B cell (primary cell): ENCODE results near the gene DIPK1A. TPM values are rescaled to one million over a fixed set of nuclear protein-coding genes. Genes with fewer than 3 reads are reported as not detected.

Experiments
- ATAC-seq: fragments of 200-7000 bp; cut with Tn5 transposase; one replicate; pipeline ENCODE4 v1.10.0; 2021; ENCODE audit warnings: low read depth, mild to moderate bottlenecking, moderate number of reproducible peaks, moderate library complexity
- CTCF ChIA-PET: fragments of 350-600 bp; sonication (Branson Sonifier 250); formaldehyde crosslinking; loops from one replicate; lab custom pipeline; 2021; ENCODE audit warnings: antibody characterized with exemption, inconsistent platforms; lab: Charles Lee
- POLR2A ChIA-PET: fragments of 350-600 bp; sonication (Branson Sonifier 250); formaldehyde crosslinking; loops from one replicate; lab custom pipeline; 2021; ENCODE audit warnings: antibody characterized with exemption; lab: Charles Lee
- DNase-seq: peaks from one replicate; pipeline ENCODE4 v3.0.0; 2013
- H2AFZ ChIP-seq: 2 replicates; pipeline ENCODE4 v1.6.1; 2012; ENCODE audit warnings: mild to moderate bottlenecking, low read depth, low read length; ENCODE audit not compliant: insufficient read depth, poor library complexity, severe bottlenecking
- H3K27ac ChIP-seq, 2 donors: 1 replicate in 1 of 2; 2 replicates in 1 of 2; pipeline ENCODE4 v1.5.1; 2012 to 2013; ENCODE audit warnings: low read length in 2 of 2, mild to moderate bottlenecking in 2 of 2, moderate library complexity in 1 of 2
- H3K27me3 ChIP-seq, 4 experiments: fragments of 200-600 bp in 1 of 4; sonication (generic) in 1 of 4; replicated peaks in 1 of 4; 1 replicate in 2 of 4; 2 replicates in 2 of 4; pipeline versions ENCODE4 v1.6.1 to v1.7.0; 2013 to 2016; ENCODE audit warnings: low read length in 3 of 4, mild to moderate bottlenecking in 2 of 4, mixed read lengths in 1 of 4, moderate library complexity in 1 of 4; ENCODE audit not compliant: insufficient read depth in 4 of 4, control insufficient read depth in 3 of 4; ENCODE audit errors: control extremely low read depth in 1 of 4
- H3K36me3 ChIP-seq, 2 experiments: replicated peaks in 1 of 2; 1 replicate in 1 of 2; 2 replicates in 1 of 2; pipeline versions ENCODE4 v1.6.1 to v1.7.1; 2013; ENCODE audit warnings: low read length in 1 of 2; ENCODE audit not compliant: insufficient read depth in 2 of 2, control insufficient read depth in 1 of 2; ENCODE audit errors: control extremely low read depth in 1 of 2, extremely low read depth in 1 of 2
- H3K4me1 ChIP-seq, 2 donors: fragments of 200-600 bp in 1 of 2; sonication (generic) in 1 of 2; 1 replicate in 1 of 2; 2 replicates in 1 of 2; pipeline versions ENCODE4 v1.5.1 to v1.6.1; 2013 to 2017; ENCODE audit warnings: low read length in 2 of 2; ENCODE audit not compliant: control insufficient read depth in 2 of 2, insufficient read depth in 2 of 2
- H3K4me2 ChIP-seq: replicated peaks from 2 replicates; pipeline ENCODE3; 2012; ENCODE audit warnings: mild to moderate bottlenecking, low read depth, low read length; ENCODE audit not compliant: poor library complexity, severe bottlenecking
- H3K4me3 ChIP-seq, 5 experiments: fragments of 200-600 bp in 1 of 5; sonication (generic) in 1 of 5; 1 replicate in 3 of 5; 2 replicates in 2 of 5; pipeline versions ENCODE4 v1.5.1 to v1.7.0; 2011 to 2016; ENCODE audit warnings: low read length in 4 of 5, mild to moderate bottlenecking in 4 of 5, low read depth in 2 of 5, control low read depth in 1 of 5, moderate library complexity in 1 of 5; ENCODE audit not compliant: insufficient read depth in 1 of 5; ENCODE audit errors: control extremely low read depth in 1 of 5, extremely low read depth in 1 of 5
- H3K79me2 ChIP-seq: fragments of 200-600 bp; sonication (generic); one replicate; pipeline ENCODE4 v1.6.0; 2016; ENCODE audit warnings: low read length; ENCODE audit not compliant: control insufficient read depth, insufficient read depth
- H3K9ac ChIP-seq: fragments of 200-600 bp; sonication (generic); 2 replicates; pipeline ENCODE4 v1.6.1; 2017; ENCODE audit warnings: mild to moderate bottlenecking, low read length, moderate library complexity
- H3K9me3 ChIP-seq, 3 donors: one replicate each; pipeline versions ENCODE4 v1.6.1 to v1.7.1; 2013; ENCODE audit warnings: low read length in 2 of 3; ENCODE audit not compliant: control insufficient read depth in 2 of 3, insufficient read depth in 1 of 3; ENCODE audit errors: control extremely low read depth in 1 of 3
- H4K20me1 ChIP-seq: 2 replicates; pipeline ENCODE4 v1.6.0; 2012; ENCODE audit warnings: mild to moderate bottlenecking, low read length; ENCODE audit not compliant: insufficient read depth, control insufficient read depth, poor library complexity, severe bottlenecking
- H3K27ac Mint-ChIP-seq: one replicate; pipeline ENCODE4 v1.8.0; 2021; ENCODE audit warnings: mixed read lengths
- H3K27me3 Mint-ChIP-seq: one replicate; pipeline ENCODE4 v1.8.0; 2021; ENCODE audit warnings: mixed read lengths
- H3K4me1 Mint-ChIP-seq: one replicate; pipeline ENCODE4 v1.8.0; 2021; ENCODE audit warnings: mixed read lengths
- H3K4me3 Mint-ChIP-seq: one replicate; pipeline ENCODE4 v1.8.0; 2021; ENCODE audit warnings: mixed read lengths
- H3K9me3 Mint-ChIP-seq: one replicate; pipeline ENCODE4 v1.8.0; 2022; ENCODE audit warnings: mixed read lengths; ENCODE audit not compliant: insufficient read depth
- EZH2 ChIP-seq: IDR thresholded peaks from 2 replicates; pipeline ENCODE4 v1.6.1; 2012; ENCODE audit warnings: borderline replicate concordance, low read depth, mild to moderate bottlenecking, moderate library complexity, low read length; ENCODE audit not compliant: insufficient read depth, poor library complexity, severe bottlenecking
- WGBS: methylation state at CpG from one replicate; pipeline ENCODE4 v1.1.5; 2013; ENCODE audit warnings: missing lambda C conversion rate; ENCODE audit not compliant: insufficient coverage; 5-methylcytosine and 5-hydroxymethylcytosine counted together
- intact Hi-C: fragments of 100-400 bp; cut with micrococcal nuclease; formaldehyde crosslinking; loops from one replicate; pipeline ENCODE4 v1.10.0; 2022
- polyA plus RNA-seq: library from polyadenylated mRNA; depleted of rRNA; stranded (reverse); fragments of >200 nt; gene quantifications from 2 replicates; pipeline ENCODE4 v1.2.3, GENCODE V29; 2012
- total RNA-seq, 2 donors: library from RNA; stranded (reverse); fragments of 120-200 nt in 1 of 2; gene quantifications; 1 replicate in 1 of 2; 2 replicates in 1 of 2; pipeline versions ENCODE4 v1.2.3 to v1.2.4, GENCODE V29; 2013 to 2022
- TF ChIP-seq, protein P1 (sequence below): fragments of 200-600 bp; IDR thresholded peaks from one replicate; pipeline ENCODE4 v1.8.0; 2022; ENCODE audit warnings: antibody characterized with exemption, mild to moderate bottlenecking

Gene DIPK1A
- total and polyA plus RNA-seq, 2 donors (not counting 1 experiment from before 2014, with no cell fraction given): 10.7 to 22.7 TPM

DNA sequence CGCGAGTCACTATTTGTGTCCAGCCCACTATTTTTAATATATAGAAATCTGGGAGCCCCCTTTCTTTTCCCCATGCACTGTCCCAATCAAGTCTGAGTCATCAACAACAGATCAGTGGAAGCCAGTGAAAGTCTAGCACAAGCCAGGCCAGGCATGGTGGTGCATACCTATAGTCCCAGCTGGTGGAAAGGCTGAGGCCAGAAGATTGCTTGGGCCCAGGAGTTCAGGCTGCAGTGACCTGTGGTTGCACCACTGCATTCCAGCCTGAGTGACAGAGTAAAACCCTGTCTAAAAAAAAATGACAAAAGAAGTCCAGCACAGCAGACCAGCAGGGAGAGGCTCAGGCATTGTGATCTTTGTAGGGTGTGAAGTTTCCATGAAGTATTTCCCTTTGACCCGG is 138.4 kb downstream of the DIPK1A start:
- no peak overlapping the region for H3K4me3 ChIP-seq
- H2AFZ ChIP-seq: no peak overlapping the region
- ChIA-PET POLR2A (no interaction called here), CTCF (no interaction called here)
- no peak overlapping the region for H3K27ac ChIP-seq
- ATAC-seq (no peak), DNase-seq (no peak)
- no peaks in the 10 kb centered on the region for H3K4me1 ChIP-seq
- no peak overlapping the region for H3K4me2 ChIP-seq
- no CpG with 5 or more reads among the region's 3 CpGs for WGBS
- H3K36me3 ChIP-seq: no peaks in the 10 kb centered on the region
- H3K27me3 ChIP-seq: no peaks in the 10 kb centered on the region
- TF ChIP-seq, protein P1, sequence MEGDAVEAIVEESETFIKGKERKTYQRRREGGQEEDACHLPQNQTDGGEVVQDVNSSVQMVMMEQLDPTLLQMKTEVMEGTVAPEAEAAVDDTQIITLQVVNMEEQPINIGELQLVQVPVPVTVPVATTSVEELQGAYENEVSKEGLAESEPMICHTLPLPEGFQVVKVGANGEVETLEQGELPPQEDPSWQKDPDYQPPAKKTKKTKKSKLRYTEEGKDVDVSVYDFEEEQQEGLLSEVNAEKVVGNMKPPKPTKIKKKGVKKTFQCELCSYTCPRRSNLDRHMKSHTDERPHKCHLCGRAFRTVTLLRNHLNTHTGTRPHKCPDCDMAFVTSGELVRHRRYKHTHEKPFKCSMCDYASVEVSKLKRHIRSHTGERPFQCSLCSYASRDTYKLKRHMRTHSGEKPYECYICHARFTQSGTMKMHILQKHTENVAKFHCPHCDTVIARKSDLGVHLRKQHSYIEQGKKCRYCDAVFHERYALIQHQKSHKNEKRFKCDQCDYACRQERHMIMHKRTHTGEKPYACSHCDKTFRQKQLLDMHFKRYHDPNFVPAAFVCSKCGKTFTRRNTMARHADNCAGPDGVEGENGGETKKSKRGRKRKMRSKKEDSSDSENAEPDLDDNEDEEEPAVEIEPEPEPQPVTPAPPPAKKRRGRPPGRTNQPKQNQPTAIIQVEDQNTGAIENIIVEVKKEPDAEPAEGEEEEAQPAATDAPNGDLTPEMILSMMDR: no peak
- no peak for TF ChIP-seq EZH2
- no peaks in the 10 kb centered on the region for H3K79me2 ChIP-seq
- H3K9me3 Mint-ChIP-seq: no peaks in the 10 kb centered on the region
- intact Hi-C loops: no loop called here
- H4K20me1 ChIP-seq: no peaks in the 10 kb centered on the region
- H3K4me1 Mint-ChIP-seq: peaks cover 2% of the 10 kb centered on the region
- H3K27ac Mint-ChIP-seq: no peak overlapping the region
- H3K27me3 Mint-ChIP-seq: peaks cover 4% of the 10 kb centered on the region
- H3K9me3 ChIP-seq: no peaks in the 10 kb centered on the region
- H3K9ac ChIP-seq: no peak overlapping the region
- no peak overlapping the region for H3K4me3 Mint-ChIP-seq

DNA sequence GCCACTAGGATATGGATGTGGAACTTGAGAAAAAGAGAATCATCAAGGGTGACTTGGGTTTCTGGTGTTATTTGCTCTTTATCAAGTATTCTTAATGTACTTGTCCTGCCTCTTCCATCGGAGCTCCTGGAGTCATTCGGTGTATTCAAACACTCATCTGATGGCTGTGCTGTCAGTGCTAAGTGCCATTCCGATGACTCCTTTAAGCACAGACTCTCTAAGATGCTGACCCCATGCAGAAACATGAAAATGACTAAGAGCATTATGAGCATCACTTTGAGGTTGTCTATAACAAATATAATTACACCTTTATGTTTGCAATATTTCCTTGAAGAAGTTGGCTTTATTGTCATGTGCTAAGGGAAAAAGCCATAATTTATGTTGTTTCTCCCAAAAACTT is 140.7 kb downstream of the DIPK1A start:
- intact Hi-C loops: no loop called here
- H3K4me1 ChIP-seq: no peaks in the 10 kb centered on the region
- no peaks in the 10 kb centered on the region for H4K20me1 ChIP-seq
- ChIA-PET POLR2A (interaction anchor here (0.6 kb wide), 1 partner anchor 19 kb away, joined by 4 read pairs; no protein-coding TSS in a partner anchor), CTCF (interaction anchor here (1.4 to 7.3 kb wide), 4 partner anchors 11 to 511 kb away, joined by 5 to 168 read pairs (median 26); partner anchors contain the start of gene RPL5)
- 100% methylated on average over 1 of the region's 3 CpGs for WGBS
- H3K27ac ChIP-seq: no peak overlapping the region
- Mint-ChIP-seq H3K27ac (no peak overlapping the region), H3K4me3 (no peak overlapping the region), H3K4me1 (peaks cover 2% of the 10 kb centered on the region), H3K27me3 (peaks cover 4% of the 10 kb centered on the region), H3K9me3 (no peaks in the 10 kb centered on the region)
- H3K27me3 ChIP-seq: no peaks in the 10 kb centered on the region
- ATAC-seq (no peak), DNase-seq (no peak)
- H3K4me3 ChIP-seq: no peak overlapping the region
- H3K4me2 ChIP-seq: no peak overlapping the region
- H3K36me3 ChIP-seq: no peaks in the 10 kb centered on the region
- H2AFZ ChIP-seq: no peak overlapping the region
- no peaks in the 10 kb centered on the region for H3K79me2 ChIP-seq
- TF ChIP-seq, protein P1: no peak
- no peak overlapping the region for H3K9ac ChIP-seq
- H3K9me3 ChIP-seq: no peaks in the 10 kb centered on the region
